Vagina (tissue), 2 donors: ENCODE results near the gene REXO5.

ENCODE experiments used
- POLR2A ChIP-seq, 2 donors: fragments of 450-650 bp; IDR thresholded peaks; one replicate each; pipeline ENCODE4 v1.6.1; 2017; ENCODE audit warnings: antibody characterized with exemption in 2 of 2, mild to moderate bottlenecking in 2 of 2, moderate library complexity in 2 of 2
- POLR2AphosphoS5 ChIP-seq, 2 donors: sonication (generic); formaldehyde crosslinking; IDR thresholded peaks; one replicate each; pipeline ENCODE4 v1.9.0; 2017; ENCODE audit warnings: antibody characterized with exemption in 2 of 2, mild to moderate bottlenecking in 2 of 2, low read depth in 1 of 2; ENCODE audit not compliant: insufficient read depth in 1 of 2
- TF ChIP-seq, protein P1 (sequence below), 3 experiments: fragments of 450-650 bp in 2 of 3; fragments of 200-600 bp in 1 of 3; sonication (generic) in 1 of 3; IDR thresholded peaks; one replicate each; pipeline ENCODE4 v1.5.1; 2017 to 2019; ENCODE audit warnings: antibody characterized with exemption in 3 of 3, mild to moderate bottlenecking in 2 of 3, moderate library complexity in 2 of 3

GRCh38 chr16:20768818-20769217, 37.5 kb upstream of the REXO5 start:
- TF ChIP-seq, protein P1, sequence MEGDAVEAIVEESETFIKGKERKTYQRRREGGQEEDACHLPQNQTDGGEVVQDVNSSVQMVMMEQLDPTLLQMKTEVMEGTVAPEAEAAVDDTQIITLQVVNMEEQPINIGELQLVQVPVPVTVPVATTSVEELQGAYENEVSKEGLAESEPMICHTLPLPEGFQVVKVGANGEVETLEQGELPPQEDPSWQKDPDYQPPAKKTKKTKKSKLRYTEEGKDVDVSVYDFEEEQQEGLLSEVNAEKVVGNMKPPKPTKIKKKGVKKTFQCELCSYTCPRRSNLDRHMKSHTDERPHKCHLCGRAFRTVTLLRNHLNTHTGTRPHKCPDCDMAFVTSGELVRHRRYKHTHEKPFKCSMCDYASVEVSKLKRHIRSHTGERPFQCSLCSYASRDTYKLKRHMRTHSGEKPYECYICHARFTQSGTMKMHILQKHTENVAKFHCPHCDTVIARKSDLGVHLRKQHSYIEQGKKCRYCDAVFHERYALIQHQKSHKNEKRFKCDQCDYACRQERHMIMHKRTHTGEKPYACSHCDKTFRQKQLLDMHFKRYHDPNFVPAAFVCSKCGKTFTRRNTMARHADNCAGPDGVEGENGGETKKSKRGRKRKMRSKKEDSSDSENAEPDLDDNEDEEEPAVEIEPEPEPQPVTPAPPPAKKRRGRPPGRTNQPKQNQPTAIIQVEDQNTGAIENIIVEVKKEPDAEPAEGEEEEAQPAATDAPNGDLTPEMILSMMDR (IDR thresholded peaks at IDR 0.05), result no peak
- TF ChIP-seq POLR2A (IDR thresholded peaks at IDR 0.05) (no peak), POLR2AphosphoS5 (IDR thresholded peaks at IDR 0.05; ENCODE audit: insufficient read depth in 1 of 2, low read depth in 1 of 2) (no peak)
